ENCODE measurements around the gene SPSB4.

The SPSB4 gene

GRCh38 chr3:141073580-141073979, 22.4 kb downstream of the SPSB4 start:
- no peak overlapping the region for H3K4me3 ChIP-seq (ENCODE audit: insufficient read depth, low read depth, low read length, poor library complexity, severe bottlenecking)
- no peak overlapping the region for H3K27ac ChIP-seq (ENCODE audit: insufficient read depth, low read length, poor library complexity, severe bottlenecking)
- H3K9me3 ChIP-seq (ENCODE audit: control insufficient read depth, low read length) = no peaks in the 10 kb centered on the region
- no peaks in the 10 kb centered on the region for H3K36me3 ChIP-seq (ENCODE audit: control insufficient read depth, insufficient read depth, low read length)
- no peaks in the 10 kb centered on the region for H3K27me3 ChIP-seq (replicated peaks; ENCODE audit: control insufficient read depth, insufficient read depth, low read length, poor library complexity, severe bottlenecking)
- DNase-seq = no peak
- no peaks in the 10 kb centered on the region for H3K4me1 ChIP-seq (ENCODE audit: control insufficient read depth, insufficient read depth, low read length, poor library complexity, severe bottlenecking)

GRCh38 chr3:141074529-141074928, 23.4 kb downstream of the SPSB4 start:
- no peak overlapping the region for H3K27ac ChIP-seq (ENCODE audit: insufficient read depth, low read length, poor library complexity, severe bottlenecking)
- H3K27me3 ChIP-seq (replicated peaks; ENCODE audit: control insufficient read depth, insufficient read depth, low read length, poor library complexity, severe bottlenecking) = no peaks in the 10 kb centered on the region
- H3K36me3 ChIP-seq (ENCODE audit: control insufficient read depth, insufficient read depth, low read length) = no peaks in the 10 kb centered on the region
- H3K4me1 ChIP-seq (ENCODE audit: control insufficient read depth, insufficient read depth, low read length, poor library complexity, severe bottlenecking) = no peaks in the 10 kb centered on the region
- no peak overlapping the region for H3K4me3 ChIP-seq (ENCODE audit: insufficient read depth, low read depth, low read length, poor library complexity, severe bottlenecking)
- no peaks in the 10 kb centered on the region for H3K9me3 ChIP-seq (ENCODE audit: control insufficient read depth, low read length)
- no peak for DNase-seq

- H3K36me3 ChIP-seq (ENCODE audit: control insufficient read depth, insufficient read depth, low read length) = no peaks in the 10 kb centered on the region
- no peak overlapping the region for H3K4me3 ChIP-seq (ENCODE audit: insufficient read depth, low read depth, low read length, poor library complexity, severe bottlenecking)
- H3K9me3 ChIP-seq (ENCODE audit: control insufficient read depth, low read length) = no peaks in the 10 kb centered on the region
- H3K27ac ChIP-seq (ENCODE audit: insufficient read depth, low read length, poor library complexity, severe bottlenecking) = no peak overlapping the region
- H3K4me1 ChIP-seq (ENCODE audit: control insufficient read depth, insufficient read depth, low read length, poor library complexity, severe bottlenecking) = no peaks in the 10 kb centered on the region
- H3K27me3 ChIP-seq (replicated peaks; ENCODE audit: control insufficient read depth, insufficient read depth, low read length, poor library complexity, severe bottlenecking) = no peaks in the 10 kb centered on the region
- no peak for DNase-seq
These were observed 25.1 kb downstream of the SPSB4 start for GRCh38 chr3:141076036-141076773.

- H3K27me3 ChIP-seq (replicated peaks; ENCODE audit: control insufficient read depth, insufficient read depth, low read length, poor library complexity, severe bottlenecking) = no peaks in the 10 kb centered on the region
These were observed 25.8 kb downstream of the SPSB4 start for GRCh38 chr3:141076797-141077571.

GRCh38 chr3:141077631-141078030, 26.5 kb downstream of the SPSB4 start:
- Histone ChIP-seq H3K9me3 (ENCODE audit: control insufficient read depth, low read length) (no peaks in the 10 kb centered on the region), H3K36me3 (ENCODE audit: control insufficient read depth, insufficient read depth, low read length) (no peaks in the 10 kb centered on the region), H3K4me1 (ENCODE audit: control insufficient read depth, insufficient read depth, low read length, poor library complexity, severe bottlenecking) (no peaks in the 10 kb centered on the region), H3K4me3 (ENCODE audit: insufficient read depth, low read depth, low read length, poor library complexity, severe bottlenecking) (no peak overlapping the region), H3K27ac (ENCODE audit: insufficient read depth, low read length, poor library complexity, severe bottlenecking) (no peak overlapping the region), H3K27me3 (replicated peaks; ENCODE audit: control insufficient read depth, insufficient read depth, low read length, poor library complexity, severe bottlenecking) (no peaks in the 10 kb centered on the region)
- no peak for DNase-seq

More at GRCh38 chr3:141076797-141077571, 25.8 kb downstream of the SPSB4 start:
- no peak for DNase-seq
- Histone ChIP-seq H3K4me1 (ENCODE audit: control insufficient read depth, insufficient read depth, low read length, poor library complexity, severe bottlenecking) (no peaks in the 10 kb centered on the region), H3K9me3 (ENCODE audit: control insufficient read depth, low read length) (no peaks in the 10 kb centered on the region), H3K36me3 (ENCODE audit: control insufficient read depth, insufficient read depth, low read length) (no peaks in the 10 kb centered on the region), H3K27ac (ENCODE audit: insufficient read depth, low read length, poor library complexity, severe bottlenecking) (no peak overlapping the region), H3K4me3 (ENCODE audit: insufficient read depth, low read depth, low read length, poor library complexity, severe bottlenecking) (no peak overlapping the region)

- H3K9me3 ChIP-seq (ENCODE audit: control insufficient read depth, low read length) = no peaks in the 10 kb centered on the region
- no peaks in the 10 kb centered on the region for H3K36me3 ChIP-seq (ENCODE audit: control insufficient read depth, insufficient read depth, low read length)
- H3K27me3 ChIP-seq (replicated peaks; ENCODE audit: control insufficient read depth, insufficient read depth, low read length, poor library complexity, severe bottlenecking) = no peaks in the 10 kb centered on the region
These were observed 27.1 kb downstream of the SPSB4 start for GRCh38 chr3:141078200-141078599.

GRCh38 chr3:141080431-141080830, 29.3 kb downstream of the SPSB4 start:
- Histone ChIP-seq H3K27me3 (replicated peaks; ENCODE audit: control insufficient read depth, insufficient read depth, low read length, poor library complexity, severe bottlenecking) (no peaks in the 10 kb centered on the region), H3K36me3 (ENCODE audit: control insufficient read depth, insufficient read depth, low read length) (no peaks in the 10 kb centered on the region), H3K4me1 (ENCODE audit: control insufficient read depth, insufficient read depth, low read length, poor library complexity, severe bottlenecking) (no peaks in the 10 kb centered on the region), H3K27ac (ENCODE audit: insufficient read depth, low read length, poor library complexity, severe bottlenecking) (no peak overlapping the region), H3K4me3 (ENCODE audit: insufficient read depth, low read depth, low read length, poor library complexity, severe bottlenecking) (no peak overlapping the region), H3K9me3 (ENCODE audit: control insufficient read depth, low read length) (no peaks in the 10 kb centered on the region)
- no peak for DNase-seq

More at GRCh38 chr3:141078200-141078599, 27.1 kb downstream of the SPSB4 start:
- DNase-seq = no peak
- Histone ChIP-seq H3K27ac (ENCODE audit: insufficient read depth, low read length, poor library complexity, severe bottlenecking) (no peak overlapping the region), H3K4me3 (ENCODE audit: insufficient read depth, low read depth, low read length, poor library complexity, severe bottlenecking) (no peak overlapping the region), H3K4me1 (ENCODE audit: control insufficient read depth, insufficient read depth, low read length, poor library complexity, severe bottlenecking) (no peaks in the 10 kb centered on the region)

- no peak overlapping the region for H3K4me3 ChIP-seq (ENCODE audit: insufficient read depth, low read depth, low read length, poor library complexity, severe bottlenecking)
- H3K9me3 ChIP-seq (ENCODE audit: control insufficient read depth, low read length) = no peaks in the 10 kb centered on the region
- no peak overlapping the region for H3K27ac ChIP-seq (ENCODE audit: insufficient read depth, low read length, poor library complexity, severe bottlenecking)
- no peak for DNase-seq
- H3K4me1 ChIP-seq (ENCODE audit: control insufficient read depth, insufficient read depth, low read length, poor library complexity, severe bottlenecking) = no peaks in the 10 kb centered on the region
- H3K36me3 ChIP-seq (ENCODE audit: control insufficient read depth, insufficient read depth, low read length) = no peaks in the 10 kb centered on the region
- H3K27me3 ChIP-seq (replicated peaks; ENCODE audit: control insufficient read depth, insufficient read depth, low read length, poor library complexity, severe bottlenecking) = no peaks in the 10 kb centered on the region
These were observed 30.1 kb downstream of the SPSB4 start for GRCh38 chr3:141081141-141081795.

- Histone ChIP-seq H3K4me3 (ENCODE audit: insufficient read depth, low read depth, low read length, poor library complexity, severe bottlenecking) (no peak overlapping the region), H3K27ac (ENCODE audit: insufficient read depth, low read length, poor library complexity, severe bottlenecking) (no peak overlapping the region), H3K27me3 (replicated peaks; ENCODE audit: control insufficient read depth, insufficient read depth, low read length, poor library complexity, severe bottlenecking) (no peaks in the 10 kb centered on the region), H3K4me1 (ENCODE audit: control insufficient read depth, insufficient read depth, low read length, poor library complexity, severe bottlenecking) (no peaks in the 10 kb centered on the region), H3K9me3 (ENCODE audit: control insufficient read depth, low read length) (no peaks in the 10 kb centered on the region), H3K36me3 (ENCODE audit: control insufficient read depth, insufficient read depth, low read length) (no peaks in the 10 kb centered on the region)
- DNase-seq = no peak
These were observed 30.9 kb downstream of the SPSB4 start for GRCh38 chr3:141082064-141082463.

GRCh38 chr3:141083226-141083625, 32.1 kb downstream of the SPSB4 start:
- H3K4me3 ChIP-seq (ENCODE audit: insufficient read depth, low read depth, low read length, poor library complexity, severe bottlenecking) = no peak overlapping the region
- no peaks in the 10 kb centered on the region for H3K9me3 ChIP-seq (ENCODE audit: control insufficient read depth, low read length)
- no peaks in the 10 kb centered on the region for H3K4me1 ChIP-seq (ENCODE audit: control insufficient read depth, insufficient read depth, low read length, poor library complexity, severe bottlenecking)
- no peak for DNase-seq
- no peaks in the 10 kb centered on the region for H3K36me3 ChIP-seq (ENCODE audit: control insufficient read depth, insufficient read depth, low read length)
- H3K27me3 ChIP-seq (replicated peaks; ENCODE audit: control insufficient read depth, insufficient read depth, low read length, poor library complexity, severe bottlenecking) = no peaks in the 10 kb centered on the region
- no peak overlapping the region for H3K27ac ChIP-seq (ENCODE audit: insufficient read depth, low read length, poor library complexity, severe bottlenecking)
